Fibroblast of the aortic adventitia (primary cell): ENCODE data around the gene EFHC2. TPM values are rescaled to one million over a fixed set of nuclear protein-coding genes. Genes with fewer than 3 reads are reported as not detected.
"Not testable (repeated sequence)": the region's sequence is repeated elsewhere in the genome, so short reads cannot be mapped to it uniquely, and the experiment has no call there.

Experiments
- DNase-seq: peaks from one replicate; pipeline ENCODE4 v3.0.0-alpha.2; 2010; ENCODE audit warnings: low read depth
- H3K4me3 ChIP-seq: 2 replicates; pipeline ENCODE4 v1.5.1; 2011; ENCODE audit warnings: low read depth, mild to moderate bottlenecking, control low read depth, low read length, moderate library complexity
- total RNA-seq: library from RNA; depleted of rRNA; stranded (reverse); fragments of >200 nt; gene quantifications from 2 replicates; pipeline ENCODE4 v1.2.3, GENCODE V29; 2012; ENCODE audit warnings: low replicate concordance
- TF ChIP-seq, protein P1 (sequence below): IDR thresholded peaks from 2 replicates; pipeline ENCODE4 v1.5.1; 2011; ENCODE audit warnings: mild to moderate bottlenecking, low read length, control low read depth, inconsistent platforms; ENCODE audit not compliant: insufficient read depth

The EFHC2 gene
- total RNA-seq, 1 donor, result 0.45 TPM

DNA sequence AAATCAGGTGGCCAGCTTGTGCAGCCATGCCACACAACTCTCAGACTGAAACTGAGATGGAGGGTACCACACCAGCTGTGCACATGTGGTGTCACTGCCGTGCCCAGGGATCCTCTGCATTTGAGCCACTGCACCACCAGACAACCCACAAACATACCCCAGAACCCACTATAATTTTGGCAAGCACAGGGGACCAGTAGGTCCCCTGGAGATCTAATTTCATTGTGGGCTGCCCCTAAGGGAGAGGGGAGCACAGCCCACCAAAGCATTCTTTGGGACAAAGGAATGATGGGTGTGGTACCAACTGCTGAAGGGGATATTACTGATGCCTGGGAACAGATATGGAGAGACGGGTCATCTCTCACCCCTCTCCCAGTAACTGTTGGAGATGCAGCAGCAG, 140.9 kb downstream of the EFHC2 start:
- no peak overlapping the region for H3K4me3 ChIP-seq
- no peak for DNase-seq
- TF ChIP-seq, protein P1, sequence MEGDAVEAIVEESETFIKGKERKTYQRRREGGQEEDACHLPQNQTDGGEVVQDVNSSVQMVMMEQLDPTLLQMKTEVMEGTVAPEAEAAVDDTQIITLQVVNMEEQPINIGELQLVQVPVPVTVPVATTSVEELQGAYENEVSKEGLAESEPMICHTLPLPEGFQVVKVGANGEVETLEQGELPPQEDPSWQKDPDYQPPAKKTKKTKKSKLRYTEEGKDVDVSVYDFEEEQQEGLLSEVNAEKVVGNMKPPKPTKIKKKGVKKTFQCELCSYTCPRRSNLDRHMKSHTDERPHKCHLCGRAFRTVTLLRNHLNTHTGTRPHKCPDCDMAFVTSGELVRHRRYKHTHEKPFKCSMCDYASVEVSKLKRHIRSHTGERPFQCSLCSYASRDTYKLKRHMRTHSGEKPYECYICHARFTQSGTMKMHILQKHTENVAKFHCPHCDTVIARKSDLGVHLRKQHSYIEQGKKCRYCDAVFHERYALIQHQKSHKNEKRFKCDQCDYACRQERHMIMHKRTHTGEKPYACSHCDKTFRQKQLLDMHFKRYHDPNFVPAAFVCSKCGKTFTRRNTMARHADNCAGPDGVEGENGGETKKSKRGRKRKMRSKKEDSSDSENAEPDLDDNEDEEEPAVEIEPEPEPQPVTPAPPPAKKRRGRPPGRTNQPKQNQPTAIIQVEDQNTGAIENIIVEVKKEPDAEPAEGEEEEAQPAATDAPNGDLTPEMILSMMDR, result no peak

DNA sequence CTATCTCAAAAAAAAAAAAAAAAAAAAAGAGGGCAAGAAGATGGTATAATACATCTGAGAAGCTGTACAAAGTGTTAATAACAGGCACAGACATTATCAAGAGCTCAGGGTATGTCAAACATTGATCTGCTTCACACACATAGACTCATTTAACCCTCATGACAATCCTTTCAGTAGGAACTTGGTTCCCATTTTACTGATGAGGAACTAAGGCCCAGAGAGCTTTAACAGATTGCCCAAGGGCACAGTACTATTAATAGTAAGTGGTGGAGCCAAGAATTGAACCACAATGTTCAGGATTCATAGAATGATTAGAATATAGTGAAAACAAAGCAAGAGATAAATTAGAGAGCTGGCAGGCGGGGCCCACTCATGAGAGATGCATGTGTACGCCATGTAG, 154.4 kb downstream of the EFHC2 start:
- TF ChIP-seq, protein P1, result no peak

DNA sequence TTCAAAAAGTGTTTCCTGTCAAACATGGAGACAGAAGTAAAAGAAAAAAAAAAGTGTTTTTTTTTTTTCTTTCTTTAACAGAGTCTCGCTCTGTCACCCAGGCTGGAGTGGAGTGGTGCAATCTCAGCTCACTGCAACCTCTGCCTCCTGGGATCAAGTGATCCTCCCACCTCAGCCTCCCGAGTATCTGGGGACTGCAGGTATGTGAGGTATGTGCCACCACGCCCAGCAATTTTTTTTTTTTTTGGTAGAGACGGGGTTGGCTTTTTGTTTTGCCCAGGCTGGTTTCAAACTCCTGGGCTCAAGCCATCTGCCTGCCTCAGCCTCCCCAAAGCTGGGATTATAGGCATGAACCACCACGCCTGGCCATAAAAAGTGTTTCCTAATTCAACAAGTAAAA, 155.6 kb downstream of the EFHC2 start:
- H3K4me3 ChIP-seq, DNase-seq: not testable (repeated sequence)

More for the DNA sequence above, 154.4 kb downstream of the EFHC2 start:
- no peak for DNase-seq
- no peak overlapping the region for H3K4me3 ChIP-seq

DNA sequence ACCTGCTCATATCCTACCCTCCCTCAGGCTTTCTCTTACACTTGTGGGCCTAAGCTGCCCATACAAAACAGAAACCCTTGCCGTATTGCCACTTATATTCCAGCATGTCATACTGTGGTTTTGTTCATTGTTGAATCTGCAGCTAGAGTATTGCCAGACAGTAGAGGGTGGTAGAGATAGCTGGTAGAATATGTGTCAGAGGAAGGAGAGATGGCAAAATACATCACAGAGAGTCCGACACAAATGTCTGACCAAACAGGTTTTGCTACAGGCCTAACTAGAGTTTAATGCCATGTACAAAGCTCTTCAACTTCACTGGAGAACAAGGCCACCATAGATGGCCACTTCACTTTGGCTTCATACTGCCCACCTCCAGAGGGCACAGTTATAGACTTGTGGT, 160.1 kb downstream of the EFHC2 start:
- no peak overlapping the region for H3K4me3 ChIP-seq
- TF ChIP-seq, protein P1, result no peak
- no peak for DNase-seq

DNA sequence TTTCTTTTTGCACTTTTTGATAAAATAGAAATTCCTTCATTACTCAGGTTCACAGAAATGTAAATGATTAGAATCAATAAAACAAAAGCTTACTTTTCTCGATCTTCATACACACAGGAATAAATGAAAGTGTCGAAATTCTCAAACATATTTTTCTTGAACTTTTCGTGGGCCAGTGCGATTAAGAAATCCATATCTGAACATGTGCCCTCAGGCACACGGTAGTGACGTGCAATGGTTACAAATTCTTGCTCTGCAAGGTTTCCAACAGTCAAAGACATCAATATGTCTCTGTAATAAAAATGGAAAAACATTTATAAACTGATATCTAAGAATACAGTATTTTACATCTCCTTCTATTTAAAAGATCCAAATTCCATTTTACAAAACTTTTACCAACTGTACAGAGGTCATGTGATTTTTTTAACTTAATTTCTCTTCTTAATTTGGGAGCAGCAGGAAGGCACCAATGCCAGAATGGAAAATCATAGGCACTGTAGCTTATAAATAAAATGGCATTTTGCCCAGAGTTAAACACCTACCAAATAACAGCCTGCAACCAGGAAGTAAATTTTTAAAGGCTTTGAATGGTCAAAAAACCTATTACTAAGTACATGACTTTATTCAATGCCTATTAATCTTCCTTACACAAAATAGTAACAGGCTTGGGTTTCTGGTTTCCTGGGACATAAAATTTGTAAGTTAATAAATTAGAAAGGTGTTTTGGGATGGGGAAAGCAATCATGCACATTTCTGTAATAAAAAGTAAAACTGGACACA, 165.0 kb downstream of the EFHC2 start:
- TF ChIP-seq, protein P1, result no peak
- no peak overlapping the region for H3K4me3 ChIP-seq
- DNase-seq, result no peak

DNA sequence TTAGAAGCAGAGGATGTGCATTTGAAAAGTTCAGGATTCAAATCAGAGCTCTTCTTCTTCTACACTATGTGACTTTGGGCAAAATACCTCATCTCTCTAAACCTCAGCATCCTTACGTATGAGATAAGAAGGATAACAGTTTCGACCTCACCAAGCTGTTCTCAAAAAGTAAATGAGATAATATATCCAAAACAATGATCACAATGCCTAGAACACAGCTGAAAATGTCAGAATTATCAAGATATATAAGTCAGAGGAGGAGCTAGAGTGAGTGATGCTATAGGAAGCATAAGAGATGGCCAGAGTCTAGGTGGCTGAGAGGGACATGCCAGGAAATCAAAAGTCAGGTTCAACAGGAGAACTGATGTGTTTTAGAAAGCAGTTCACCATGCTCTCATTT, 168.0 kb downstream of the EFHC2 start:
- DNase-seq, result no peak
- no peak overlapping the region for H3K4me3 ChIP-seq
- TF ChIP-seq, protein P1, result no peak

DNA sequence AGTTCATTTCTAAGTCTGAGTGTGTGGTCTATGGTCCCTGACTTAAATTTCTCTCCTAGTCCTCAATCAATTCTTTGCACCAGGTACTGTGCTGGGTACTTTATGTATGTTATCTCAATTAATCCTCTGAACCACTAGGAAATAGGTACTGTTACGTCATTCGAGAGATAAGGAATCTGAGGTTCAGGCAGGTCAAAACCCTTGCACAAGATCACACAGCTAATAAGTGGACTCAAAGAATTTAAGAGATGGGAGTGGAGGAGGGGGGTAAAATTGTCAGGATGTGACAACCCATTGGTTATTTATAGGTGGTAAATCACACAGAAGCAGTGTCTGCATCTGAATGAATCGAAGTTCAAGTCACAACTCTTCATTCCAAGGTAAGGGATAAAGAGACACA, 169.4 kb downstream of the EFHC2 start:
- TF ChIP-seq, protein P1, result no peak
- H3K4me3 ChIP-seq, result no peak overlapping the region
- no peak for DNase-seq
